Brain microvascular endothelial cell (primary cell): Measurements from ENCODE around the gene CLEC1B.

ENCODE experiments used
- DNase-seq: peaks from one replicate; pipeline ENCODE4 v3.0.0-alpha.2; 2020
- H3K27ac ChIP-seq: fragments of 250-450 bp; sonication (Bioruptor Pico); 2 replicates; pipeline ENCODE4 v1.5.1; 2020; ENCODE audit warnings: mild to moderate bottlenecking, moderate library complexity
- H3K27me3 ChIP-seq: fragments of 250-450 bp; sonication (Bioruptor Pico); replicated peaks from 2 replicates; pipeline ENCODE4 v1.5.1; 2020; ENCODE audit warnings: mild to moderate bottlenecking
- H3K36me3 ChIP-seq: fragments of 250-450 bp; sonication (Bioruptor Pico); replicated peaks from 2 replicates; pipeline ENCODE4 v1.5.1; 2020; ENCODE audit warnings: mild to moderate bottlenecking
- H3K4me3 ChIP-seq: 2 replicates; pipeline ENCODE4 v1.5.1; 2011; ENCODE audit warnings: low read depth, mild to moderate bottlenecking, control low read depth, low read length, moderate library complexity
- CTCF ChIP-seq: IDR thresholded peaks from 2 replicates; pipeline ENCODE4 v1.5.1; 2011; ENCODE audit warnings: low read depth, mild to moderate bottlenecking, moderate library complexity, low read length, control low read depth, inconsistent platforms; ENCODE audit errors: missing control alignments
- in situ Hi-C: cut with HindIII; loops from 2 replicates; pipeline ENCODE4 v1.10.0; 2017; ENCODE audit warnings: low sequenced_read_pairs, low pct_ligation_motif_present

Gene CLEC1B

GRCh38 chr12:10018386-10018785, 19.5 kb upstream of the CLEC1B start:
- H3K36me3 ChIP-seq: no peaks in the 10 kb centered on the region
- in situ Hi-C loops: no loop called here
- H3K27me3 ChIP-seq: no peaks in the 10 kb centered on the region
- DNase-seq: no peak
- no peak overlapping the region for H3K4me3 ChIP-seq
- TF ChIP-seq CTCF: no peak
- no peak overlapping the region for H3K27ac ChIP-seq

GRCh38 chr12:10016881-10017280, 18.0 kb upstream of the CLEC1B start:
- in situ Hi-C loops: no loop called here
- DNase-seq: peak; percentile 11
- Histone ChIP-seq H3K36me3 (no peaks in the 10 kb centered on the region), H3K27ac (no peak overlapping the region), H3K27me3 (no peaks in the 10 kb centered on the region), H3K4me3 (no peak overlapping the region)
- no peak for TF ChIP-seq CTCF

- Histone ChIP-seq H3K4me3 (no peak overlapping the region), H3K27ac (no peak overlapping the region), H3K27me3 (no peaks in the 10 kb centered on the region), H3K36me3 (no peaks in the 10 kb centered on the region)
- in situ Hi-C loops: no loop called here
- DNase-seq: no peak
- TF ChIP-seq CTCF: no peak
Measured at GRCh38 chr12:10015450-10015849, 16.5 kb upstream of the CLEC1B start.

- no peak for DNase-seq
Measured at GRCh38 chr12:10012630-10013330, 13.9 kb upstream of the CLEC1B start.

GRCh38 chr12:10001171-10001776, 2.4 kb upstream of the CLEC1B start:
- no peak for DNase-seq
- Histone ChIP-seq H3K27me3 (no peaks in the 10 kb centered on the region), H3K36me3 (no peaks in the 10 kb centered on the region), H3K4me3 (no peak overlapping the region), H3K27ac (no peak overlapping the region)
- no peak for TF ChIP-seq CTCF
- in situ Hi-C loops: no loop called here

More at GRCh38 chr12:10012630-10013330, 13.9 kb upstream of the CLEC1B start:
- Histone ChIP-seq H3K36me3 (no peaks in the 10 kb centered on the region), H3K27ac (no peak overlapping the region), H3K27me3 (no peaks in the 10 kb centered on the region), H3K4me3 (no peak overlapping the region)
- in situ Hi-C loops: no loop called here
- TF ChIP-seq CTCF: no peak
